OCI-LY7 (cell line): ENCODE results near the gene NXF1. TPM values are rescaled to one million over a fixed set of nuclear protein-coding genes. Genes with fewer than 3 reads are reported as not detected.

ENCODE experiments used
- BruUV-seq: library from RNA; stranded (reverse); fragments of 400-500 nt; replicated peaks from 2 replicates; lab custom pipeline; 2021; lab: Mats Ljungman, UMichigan
- CTCF ChIA-PET: fragments of 300-600 bp; sonication (Branson Sonifier 250); formaldehyde crosslinking; loops from one replicate; lab custom pipeline; 2022; ENCODE audit warnings: antibody characterized with exemption; ENCODE audit not compliant: unreplicated experiment; lab: Charles Lee
- POLR2A ChIA-PET: fragments of 300-600 bp; sonication (Branson Sonifier 250); formaldehyde crosslinking; loops from one replicate; lab custom pipeline; 2022; ENCODE audit warnings: antibody characterized with exemption; lab: Charles Lee
- DNase-seq: peaks from one replicate; pipeline ENCODE4 v3.0.0-alpha.2; 2015; ENCODE audit warnings: low spot score
- H2AFZ ChIP-seq: fragments of 200-600 bp; sonication (generic), shearing (Covaris generic); 2 replicates; pipeline ENCODE4 v1.6.1; 2014; ENCODE audit warnings: mild to moderate bottlenecking, antibody characterized with exemption, low read length, moderate library complexity
- H3K27ac ChIP-seq: fragments of 200-600 bp; sonication (generic); 2 replicates; pipeline ENCODE4 v1.5.1; 2014; ENCODE audit warnings: mixed run types, low read depth, mild to moderate bottlenecking, moderate library complexity, low read length, inconsistent platforms; ENCODE audit not compliant: poor library complexity, severe bottlenecking
- H3K36me3 ChIP-seq: fragments of 200-600 bp; sonication (generic); 2 replicates; pipeline ENCODE4 v1.6.1; 2014; ENCODE audit warnings: mild to moderate bottlenecking, antibody characterized with exemption, low read length, moderate library complexity, mixed read lengths; ENCODE audit not compliant: insufficient read depth
- H3K4me1 ChIP-seq: fragments of 200-600 bp; sonication (generic); 2 replicates; pipeline ENCODE4 v1.5.1; 2014; ENCODE audit warnings: mild to moderate bottlenecking, low read length; ENCODE audit not compliant: insufficient read depth, poor library complexity, severe bottlenecking
- H3K4me2 ChIP-seq: fragments of 200-600 bp; sonication (generic); 2 replicates; pipeline ENCODE4 v1.6.1; 2014; ENCODE audit warnings: mild to moderate bottlenecking, low read length
- H3K4me3 ChIP-seq: fragments of 200-600 bp; sonication (generic); 2 replicates; pipeline ENCODE4 v1.5.1; 2014; ENCODE audit warnings: mild to moderate bottlenecking, low read depth, low read length; ENCODE audit not compliant: poor library complexity, severe bottlenecking
- H3K79me2 ChIP-seq: fragments of 200-600 bp; sonication (generic); 2 replicates; pipeline ENCODE4 v1.6.1; 2016; ENCODE audit warnings: low read depth, mild to moderate bottlenecking, low read length, moderate library complexity, mixed read lengths; ENCODE audit not compliant: insufficient read depth
- H3K9me2 ChIP-seq: fragments of 200-600 bp; sonication (generic); 2 replicates; pipeline ENCODE4 v1.6.1; 2016; ENCODE audit warnings: mild to moderate bottlenecking, low read length, mixed read lengths; ENCODE audit not compliant: insufficient read depth
- H3K9me3 ChIP-seq: fragments of 200-600 bp; sonication (generic); 2 replicates; pipeline ENCODE4 v1.6.1; 2014; ENCODE audit warnings: mild to moderate bottlenecking, mixed run types, low read length, mixed read lengths
- H4K20me1 ChIP-seq: fragments of 200-600 bp; sonication (generic); 2 replicates; pipeline ENCODE4 v1.6.1; 2014; ENCODE audit warnings: mild to moderate bottlenecking, antibody characterized with exemption, low read length, moderate library complexity, mixed read lengths; ENCODE audit not compliant: insufficient read depth
- EZH2phosphoT487 ChIP-seq: fragments of 200-600 bp; sonication (generic); IDR thresholded peaks from 2 replicates; pipeline ENCODE4 v1.6.1; 2018; ENCODE audit warnings: low read depth, borderline replicate concordance, mild to moderate bottlenecking, mixed run types, antibody characterized with exemption, low read length, moderate library complexity, mixed read lengths
- intact Hi-C: fragments of 100-400 bp; cut with micrococcal nuclease; formaldehyde crosslinking; loops from one replicate; pipeline ENCODE4 v1.10.0; 2022; ENCODE audit not compliant: unreplicated experiment
- total RNA-seq, 2 experiments: library from RNA; depleted of rRNA in 1 of 2; stranded (reverse); fragments of >200 nt in 1 of 2; shearing (Covaris generic) in 1 of 2; gene quantifications; 2 replicates each; pipeline ENCODE4 v1.2.3, GENCODE V29; 2014 to 2022
- TF ChIP-seq, protein P1 (sequence below): fragments of 200-600 bp; sonication (generic); conservative IDR thresholded peaks from 2 replicates; pipeline ENCODE4 v1.5.1; 2014; ENCODE audit warnings: mild to moderate bottlenecking, antibody characterized with exemption, low read length, moderate library complexity, mixed read lengths

The NXF1 gene
- total RNA-seq, 2 experiments from 2014 or later = 53.3 to 62.0 TPM

DNA sequence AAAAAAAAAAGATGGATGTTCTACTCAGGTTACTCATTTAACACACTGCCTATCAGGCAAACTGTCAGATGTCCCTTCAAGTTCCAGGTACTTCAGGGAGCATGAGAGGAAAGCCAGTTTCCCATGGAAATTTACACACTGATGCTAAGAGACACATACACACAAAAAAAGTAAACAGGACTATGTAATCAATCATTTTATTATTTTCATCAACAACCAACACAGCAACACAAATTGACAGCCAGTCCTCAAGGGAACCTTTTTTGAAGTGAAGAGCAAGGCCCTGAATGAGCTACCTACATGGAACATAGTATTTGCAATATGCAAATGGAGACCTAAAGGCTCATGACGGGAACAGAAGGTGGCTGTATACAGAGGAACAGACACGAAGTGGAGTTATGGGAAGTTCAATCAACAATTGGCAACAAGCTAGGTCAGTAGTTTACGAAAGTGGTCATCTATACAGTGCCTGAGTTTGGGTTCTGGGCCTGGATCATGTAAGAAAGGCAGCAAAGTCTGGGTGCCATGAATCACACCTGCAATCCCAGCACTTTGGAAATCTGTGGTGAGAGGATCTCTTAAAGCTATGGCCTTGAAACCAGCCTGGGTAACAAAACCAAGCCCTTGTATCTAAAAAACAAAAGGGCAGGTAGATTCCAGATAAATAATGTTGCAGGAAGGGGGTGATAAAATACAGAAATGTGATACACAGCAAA, 46.7 kb upstream of the NXF1 start:
- TF ChIP-seq, protein P1, sequence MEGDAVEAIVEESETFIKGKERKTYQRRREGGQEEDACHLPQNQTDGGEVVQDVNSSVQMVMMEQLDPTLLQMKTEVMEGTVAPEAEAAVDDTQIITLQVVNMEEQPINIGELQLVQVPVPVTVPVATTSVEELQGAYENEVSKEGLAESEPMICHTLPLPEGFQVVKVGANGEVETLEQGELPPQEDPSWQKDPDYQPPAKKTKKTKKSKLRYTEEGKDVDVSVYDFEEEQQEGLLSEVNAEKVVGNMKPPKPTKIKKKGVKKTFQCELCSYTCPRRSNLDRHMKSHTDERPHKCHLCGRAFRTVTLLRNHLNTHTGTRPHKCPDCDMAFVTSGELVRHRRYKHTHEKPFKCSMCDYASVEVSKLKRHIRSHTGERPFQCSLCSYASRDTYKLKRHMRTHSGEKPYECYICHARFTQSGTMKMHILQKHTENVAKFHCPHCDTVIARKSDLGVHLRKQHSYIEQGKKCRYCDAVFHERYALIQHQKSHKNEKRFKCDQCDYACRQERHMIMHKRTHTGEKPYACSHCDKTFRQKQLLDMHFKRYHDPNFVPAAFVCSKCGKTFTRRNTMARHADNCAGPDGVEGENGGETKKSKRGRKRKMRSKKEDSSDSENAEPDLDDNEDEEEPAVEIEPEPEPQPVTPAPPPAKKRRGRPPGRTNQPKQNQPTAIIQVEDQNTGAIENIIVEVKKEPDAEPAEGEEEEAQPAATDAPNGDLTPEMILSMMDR = no peak
- TF ChIP-seq EZH2phosphoT487 = no peak
- Histone ChIP-seq H3K9me2 (no peaks in the 10 kb centered on the region), H3K4me2 (peak overlapping the region; percentile 99), H4K20me1 (peaks cover 42% of the 10 kb centered on the region), H3K79me2 (peaks cover 48% of the 10 kb centered on the region), H3K36me3 (peaks cover 55% of the 10 kb centered on the region), H2AFZ (no peak overlapping the region), H3K27ac (peak overlapping the region; percentile 92), H3K4me1 (peaks cover 30% of the 10 kb centered on the region), H3K9me3 (no peaks in the 10 kb centered on the region), H3K4me3 (peak overlapping the region; percentile 94)
- intact Hi-C loops = no loop called here
- no TSS peak for BruUV-seq
- ChIA-PET CTCF (interaction anchor here (0.6 kb wide), 1 partner anchor 1110 kb away, joined by 3 read pairs; no protein-coding TSS in a partner anchor), POLR2A (interaction anchor here (0.6 to 3.8 kb wide), 6 partner anchors 9 to 79 kb away, joined by 3 to 15 read pairs (median 4); partner anchors contain the start of gene WDR74)
- peak; percentile 41 for DNase-seq

DNA sequence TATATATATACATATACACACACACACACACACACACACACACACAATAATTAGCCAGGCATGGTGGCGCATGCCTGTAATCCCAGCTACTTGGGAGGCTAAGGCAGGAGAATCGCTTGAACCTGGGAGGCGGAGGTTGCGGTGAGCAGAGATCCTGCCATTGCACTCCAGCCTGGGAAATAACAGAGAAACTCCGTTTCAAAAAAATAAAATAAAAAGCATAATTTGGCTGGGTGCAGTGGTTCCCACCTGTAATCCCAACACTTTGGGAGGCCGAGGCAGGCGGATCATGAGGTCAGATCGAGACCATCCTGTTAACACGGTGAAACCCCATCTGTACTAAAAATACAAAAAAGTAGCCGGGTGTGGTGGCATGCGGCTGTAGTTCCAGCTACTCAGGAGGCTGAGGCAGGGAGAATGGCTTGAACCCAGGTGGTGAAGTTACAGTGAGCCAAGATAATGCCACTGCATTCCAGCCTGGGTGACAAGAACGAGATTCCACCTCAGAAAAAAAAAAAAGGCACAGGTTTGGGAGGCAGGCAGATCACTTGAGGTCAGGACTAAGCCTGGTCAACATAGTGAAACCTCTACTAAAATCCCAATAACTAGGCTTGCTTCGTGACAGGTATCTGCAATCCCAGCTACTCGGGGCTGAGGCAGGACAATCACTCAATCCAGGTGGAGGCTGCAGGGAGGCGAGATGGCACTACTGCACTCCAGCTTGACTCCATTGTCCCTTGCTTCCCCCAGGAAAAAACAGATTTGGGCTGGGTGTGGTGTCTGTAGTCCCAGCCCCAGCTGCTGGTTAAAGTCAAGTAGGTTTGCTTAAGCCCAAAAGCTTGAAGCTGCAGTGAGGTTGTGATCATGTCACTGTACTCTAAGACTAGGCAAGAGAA, 45.9 kb upstream of the NXF1 start:
- peak overlapping the region; percentile 99 for H3K4me2 ChIP-seq
- DNase-seq = peak; percentile 44
- CTCF ChIA-PET = interaction anchor here (0.6 kb wide), 1 partner anchor 1110 kb away, joined by 3 read pairs; no protein-coding TSS in a partner anchor
- H3K27ac ChIP-seq = peak overlapping the region; percentile 92
- TF ChIP-seq EZH2phosphoT487 = no peak
- TF ChIP-seq, protein P1 = no peak
- H3K9me2 ChIP-seq = no peaks in the 10 kb centered on the region
- intact Hi-C loops = no loop called here
- H3K4me3 ChIP-seq = no peak overlapping the region
- peaks cover 48% of the 10 kb centered on the region for H3K36me3 ChIP-seq
- no TSS peak for BruUV-seq
- peaks cover 40% of the 10 kb centered on the region for H3K79me2 ChIP-seq
- H3K4me1 ChIP-seq = peaks cover 30% of the 10 kb centered on the region
- H3K9me3 ChIP-seq = no peaks in the 10 kb centered on the region
- H4K20me1 ChIP-seq = peaks cover 42% of the 10 kb centered on the region
- POLR2A ChIA-PET = interaction anchor here (0.6 to 3.8 kb wide), 7 partner anchors 10 to 760 kb away, joined by 3 to 15 read pairs (median 4); partner anchors contain the start of gene WDR74
- no peak overlapping the region for H2AFZ ChIP-seq
